Caco-2 (cell line): ENCODE results near the gene DNAH1. TPM values are rescaled to one million over a fixed set of nuclear protein-coding genes. Genes with fewer than 3 reads are reported as not detected.

Experiments used
- BruUV-seq: library from RNA; stranded (reverse); fragments of 400-500 nt; replicated peaks from 2 replicates; lab custom pipeline; 2021; lab: Mats Ljungman, UMichigan
- CTCF ChIA-PET: fragments of 300-600 bp; sonication (Branson Sonifier 250); formaldehyde crosslinking; loops from one replicate; lab custom pipeline; 2022; ENCODE audit warnings: antibody characterized with exemption; lab: Charles Lee
- POLR2A ChIA-PET: fragments of 300-600 bp; sonication (Branson Sonifier 250); formaldehyde crosslinking; loops from one replicate; lab custom pipeline; 2022; ENCODE audit warnings: antibody characterized with exemption; lab: Charles Lee
- DNase-seq, 2 experiments: peaks; one replicate each; pipeline versions ENCODE4 v3.0.0 to v3.0.0-alpha.2; 2020 to 2022
- H3K27me3 ChIP-seq: replicated peaks from 2 replicates; pipeline ENCODE4 v1.6.0; 2011; ENCODE audit warnings: low read length; ENCODE audit not compliant: control insufficient read depth, insufficient read depth
- H3K36me3 ChIP-seq: 2 replicates; pipeline ENCODE4 v1.5.1; 2011; ENCODE audit warnings: low read length; ENCODE audit not compliant: control insufficient read depth, insufficient read depth
- H3K4me1 ChIP-seq: fragments of 250-450 bp; sonication (Bioruptor Pico); 2 replicates; pipeline ENCODE4 v1.5.1; 2020; ENCODE audit warnings: mild to moderate bottlenecking
- H3K4me3 ChIP-seq: 2 replicates; pipeline ENCODE4 v1.5.1; 2011; ENCODE audit warnings: low read depth, mild to moderate bottlenecking, control low read depth, low read length
- H3K9me3 ChIP-seq: fragments of 250-450 bp; sonication (Bioruptor Pico); 2 replicates; pipeline ENCODE4 v1.5.1; 2020; ENCODE audit warnings: mild to moderate bottlenecking, moderate library complexity
- H3K27ac Mint-ChIP-seq: one replicate; pipeline ENCODE4 v1.8.0; 2022; ENCODE audit warnings: mixed read lengths; ENCODE audit not compliant: unreplicated experiment
- H3K27me3 Mint-ChIP-seq: one replicate; pipeline ENCODE4 v1.8.0; 2022; ENCODE audit warnings: mixed read lengths; ENCODE audit not compliant: insufficient read depth, unreplicated experiment
- H3K36me3 Mint-ChIP-seq: one replicate; pipeline ENCODE4 v1.8.0; 2022; ENCODE audit warnings: mild to moderate bottlenecking, mixed read lengths; ENCODE audit not compliant: insufficient read depth, unreplicated experiment
- H3K4me1 Mint-ChIP-seq: one replicate; pipeline ENCODE4 v1.8.0; 2022; ENCODE audit warnings: low read depth, mixed read lengths; ENCODE audit not compliant: unreplicated experiment
- H3K4me3 Mint-ChIP-seq: one replicate; pipeline ENCODE4 v1.8.0; 2022; ENCODE audit warnings: mild to moderate bottlenecking, moderate library complexity, mixed read lengths; ENCODE audit not compliant: unreplicated experiment
- H3K9me3 Mint-ChIP-seq: one replicate; pipeline ENCODE4 v1.8.0; 2022; ENCODE audit warnings: mixed read lengths; ENCODE audit not compliant: unreplicated experiment
- intact Hi-C: fragments of 100-400 bp; cut with micrococcal nuclease; formaldehyde crosslinking; loops from one replicate; pipeline ENCODE4 v1.10.0; 2022; ENCODE audit not compliant: unreplicated experiment
- total RNA-seq: library from RNA; stranded (reverse); gene quantifications from 2 replicates; pipeline ENCODE4 v1.2.3, GENCODE V29; 2022
- TF ChIP-seq, protein P1 (sequence below), 2 experiments: fragments of 200-600 bp in 1 of 2; IDR thresholded peaks; 1 replicate in 1 of 2; 2 replicates in 1 of 2; pipeline versions ENCODE4 v1.5.1 to v1.8.0; 2011 to 2022; ENCODE audit warnings: antibody characterized with exemption in 1 of 2, control low read depth in 1 of 2, inconsistent platforms in 1 of 2, low read depth in 1 of 2, low read length in 1 of 2, mild to moderate bottlenecking in 1 of 2, moderate library complexity in 1 of 2; ENCODE audit not compliant: insufficient read depth in 1 of 2, severe bottlenecking in 1 of 2, unreplicated experiment in 1 of 2

Gene DNAH1
- total RNA-seq, 1 experiment from 2014 or later = 4.1 TPM

DNA sequence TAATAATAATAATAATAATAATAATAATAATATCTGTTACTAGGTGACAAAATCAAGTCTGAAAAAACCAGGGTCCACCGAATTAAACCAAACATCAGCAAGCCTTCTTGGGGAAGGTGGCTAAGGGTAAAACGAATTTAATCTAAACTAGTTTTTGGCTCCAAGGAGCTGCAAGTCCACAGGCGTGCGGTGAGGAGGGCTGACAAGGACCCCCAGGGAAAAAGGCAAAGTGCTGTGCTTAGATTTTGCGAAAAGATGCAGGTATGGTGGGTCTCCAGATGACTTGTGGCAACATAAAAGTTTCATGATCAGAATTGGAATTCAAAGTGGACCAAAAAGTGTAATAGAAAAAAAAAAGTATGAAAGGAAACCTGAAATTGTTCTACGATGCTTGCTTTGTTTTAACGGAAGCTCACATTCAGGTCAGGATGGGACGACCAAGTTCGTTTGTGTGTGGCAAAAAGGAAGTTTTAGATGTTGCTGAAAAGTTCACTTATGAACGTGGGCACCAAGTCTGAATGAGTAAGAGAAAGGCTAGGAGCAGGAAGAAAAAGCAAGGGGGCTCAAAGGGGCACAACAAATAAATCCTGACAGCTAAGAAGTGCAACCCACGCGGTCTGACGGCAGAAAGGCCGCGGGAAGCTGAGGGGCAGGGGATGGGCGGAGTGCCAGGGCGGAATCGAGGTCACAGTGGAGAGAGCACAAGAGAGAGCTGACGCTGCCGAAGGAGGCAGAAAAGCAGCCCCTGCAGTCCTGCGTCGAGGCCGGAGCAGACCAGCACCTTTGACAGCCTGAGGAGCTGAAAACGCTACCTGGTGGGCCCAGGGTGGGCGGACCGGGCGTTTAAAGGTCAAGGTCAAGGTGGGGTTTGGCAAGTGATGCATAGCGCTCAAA lies 38.8 kb upstream of the DNAH1 start:
- no peaks in the 10 kb centered on the region for H3K27me3 Mint-ChIP-seq
- TF ChIP-seq, protein P1, sequence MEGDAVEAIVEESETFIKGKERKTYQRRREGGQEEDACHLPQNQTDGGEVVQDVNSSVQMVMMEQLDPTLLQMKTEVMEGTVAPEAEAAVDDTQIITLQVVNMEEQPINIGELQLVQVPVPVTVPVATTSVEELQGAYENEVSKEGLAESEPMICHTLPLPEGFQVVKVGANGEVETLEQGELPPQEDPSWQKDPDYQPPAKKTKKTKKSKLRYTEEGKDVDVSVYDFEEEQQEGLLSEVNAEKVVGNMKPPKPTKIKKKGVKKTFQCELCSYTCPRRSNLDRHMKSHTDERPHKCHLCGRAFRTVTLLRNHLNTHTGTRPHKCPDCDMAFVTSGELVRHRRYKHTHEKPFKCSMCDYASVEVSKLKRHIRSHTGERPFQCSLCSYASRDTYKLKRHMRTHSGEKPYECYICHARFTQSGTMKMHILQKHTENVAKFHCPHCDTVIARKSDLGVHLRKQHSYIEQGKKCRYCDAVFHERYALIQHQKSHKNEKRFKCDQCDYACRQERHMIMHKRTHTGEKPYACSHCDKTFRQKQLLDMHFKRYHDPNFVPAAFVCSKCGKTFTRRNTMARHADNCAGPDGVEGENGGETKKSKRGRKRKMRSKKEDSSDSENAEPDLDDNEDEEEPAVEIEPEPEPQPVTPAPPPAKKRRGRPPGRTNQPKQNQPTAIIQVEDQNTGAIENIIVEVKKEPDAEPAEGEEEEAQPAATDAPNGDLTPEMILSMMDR (IDR thresholded peaks at IDR 0.05; ENCODE audit: insufficient read depth in 1 of 2, low read depth in 1 of 2, low read length in 1 of 2, severe bottlenecking in 1 of 2, unreplicated experiment in 1 of 2) = no peak
- no peaks in the 10 kb centered on the region for H3K27me3 ChIP-seq
- intact Hi-C loops = no loop called here
- H3K27ac Mint-ChIP-seq = peak overlapping the region; percentile 100
- H3K4me1 ChIP-seq = peaks cover 38% of the 10 kb centered on the region
- H3K36me3 Mint-ChIP-seq = peaks cover 70% of the 10 kb centered on the region
- ChIA-PET CTCF (interaction anchor here (0.8 to 2.5 kb wide), 3 partner anchors 12 to 57 kb away, joined by 3 to 16 read pairs (median 3); no protein-coding TSS in a partner anchor), POLR2A (interaction anchor here (0.9 to 1.3 kb wide), 4 partner anchors 10 to 24 kb away, joined by 3 to 7 read pairs (median 4); partner anchors contain the start of gene GLYCTK)
- no peaks in the 10 kb centered on the region for H3K9me3 Mint-ChIP-seq
- H3K36me3 ChIP-seq = peaks cover 3% of the 10 kb centered on the region; the same call in 1 of the 2 replicates
- TSS peak; percentile 30 for BruUV-seq
- H3K4me3 ChIP-seq = peak overlapping the region; percentile 77
- peak overlapping the region; percentile 100 for H3K4me3 Mint-ChIP-seq
- peaks cover 14% of the 10 kb centered on the region for H3K4me1 Mint-ChIP-seq
- H3K9me3 ChIP-seq = no peaks in the 10 kb centered on the region
- peak; percentile 46 to 50 for DNase-seq

DNA sequence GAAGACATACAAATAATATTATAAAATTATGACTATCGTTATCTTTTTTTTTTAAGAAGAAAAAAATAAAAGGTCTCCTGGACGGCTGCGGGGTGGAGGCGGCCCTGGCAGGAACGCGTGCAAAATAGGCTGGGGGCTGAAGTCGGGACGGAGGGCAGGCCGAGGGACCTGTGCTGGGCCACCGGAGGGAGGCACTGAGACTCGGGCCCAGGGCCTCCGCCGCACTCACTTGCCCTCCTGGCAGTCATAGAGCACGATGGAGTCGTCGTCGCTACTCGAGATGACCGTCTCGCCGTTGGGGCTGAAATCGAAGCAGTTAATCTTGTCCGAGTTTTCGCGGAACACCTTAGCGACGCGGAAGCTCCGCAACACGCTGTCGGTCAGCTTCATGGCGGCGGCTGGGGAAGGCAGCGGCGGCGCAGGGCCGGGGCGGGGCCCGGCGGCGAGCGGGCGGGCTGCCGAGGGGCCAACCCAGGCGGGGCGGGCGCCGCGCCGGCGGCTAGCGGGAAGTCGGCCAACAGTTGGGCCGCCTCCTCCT lies 38.1 kb upstream of the DNAH1 start:
- ChIA-PET CTCF (interaction anchor here (0.6 to 2.5 kb wide), 7 partner anchors 12 to 123 kb away, joined by 3 to 16 read pairs (median 4); partner anchors contain the start of genes PPM1M and TWF2), POLR2A (interaction anchor here (0.7 to 1.3 kb wide), 7 partner anchors 9 to 124 kb away, joined by 3 to 9 read pairs (median 4); partner anchors contain the start of genes GLYCTK and POC1A)
- Histone ChIP-seq H3K4me1 (peaks cover 39% of the 10 kb centered on the region), H3K4me3 (peak overlapping the region; percentile 77), H3K27me3 (no peaks in the 10 kb centered on the region), H3K9me3 (no peaks in the 10 kb centered on the region), H3K36me3 (peaks cover 3% of the 10 kb centered on the region; the same call in 1 of the 2 replicates)
- H3K4me3 Mint-ChIP-seq = peak overlapping the region; percentile 100
- H3K27me3 Mint-ChIP-seq = no peaks in the 10 kb centered on the region
- H3K4me1 Mint-ChIP-seq = peaks cover 14% of the 10 kb centered on the region
- DNase-seq = peak in 1 of 2 experiments; percentile 74
- H3K9me3 Mint-ChIP-seq = no peaks in the 10 kb centered on the region
- no TSS peak for BruUV-seq
- H3K27ac Mint-ChIP-seq = peak overlapping the region; percentile 100
- TF ChIP-seq, protein P1 (IDR thresholded peaks at IDR 0.05; ENCODE audit: insufficient read depth in 1 of 2, low read depth in 1 of 2, low read length in 1 of 2, severe bottlenecking in 1 of 2, unreplicated experiment in 1 of 2) = peak; percentile 21 to 57
- intact Hi-C loops = loop anchor here (1.0 kb wide), 1 partner anchor 11 kb away; no protein-coding TSS in a partner anchor
- H3K36me3 Mint-ChIP-seq = peaks cover 68% of the 10 kb centered on the region
